Measurements from ENCODE around the gene CNKSR3. TPM values are rescaled to one million over a fixed set of nuclear protein-coding genes. Genes with fewer than 3 reads are reported as not detected.

The CNKSR3 gene
- total and polyA plus RNA-seq, 2 of the 8 experiments (the other 6 are each of a cell fraction or from before 2014, with no cell fraction given), result 1.2 to 6.2 TPM

DNA sequence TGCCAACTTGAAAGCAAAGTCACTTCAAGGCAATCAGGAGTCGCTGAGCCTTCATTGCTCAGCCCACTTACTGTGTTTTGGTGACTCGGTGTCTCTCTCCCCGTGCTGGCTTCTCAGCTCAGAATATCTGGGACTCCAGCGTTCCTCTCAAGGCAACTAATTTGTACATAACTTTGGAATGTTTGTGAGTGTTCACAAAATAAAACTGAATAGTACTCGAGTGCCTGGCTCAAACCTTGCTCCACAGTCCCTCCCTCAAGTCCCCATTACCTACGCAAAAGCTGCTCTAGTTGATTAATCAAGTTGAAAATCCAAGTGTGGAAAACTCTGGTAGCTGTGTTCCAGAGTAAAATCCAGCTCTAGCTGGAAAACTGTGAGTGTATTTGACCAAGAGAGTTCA lies 162.5 kb downstream of the CNKSR3 start:
- H3K27ac ChIP-seq (ENCODE audit: low read depth, low read length), result no peak overlapping the region
- no peaks in the 10 kb centered on the region for H3K9me3 ChIP-seq (ENCODE audit: insufficient read depth in 2 of 2, low read depth in 1 of 2, low read length in 1 of 2)
- no peak overlapping the region for H3K18ac ChIP-seq (ENCODE audit: extremely low read depth, low read length)
- no peak overlapping the region for H3K14ac ChIP-seq (ENCODE audit: insufficient read length)
- H3K56ac ChIP-seq (replicated peaks; ENCODE audit: insufficient read length, low read depth, low read length), result no peak overlapping the region
- no peaks in the 10 kb centered on the region for H3K36me3 ChIP-seq (ENCODE audit: control insufficient read depth in 2 of 4, insufficient read depth in 4 of 4, low read length in 3 of 4)
- H4K5ac ChIP-seq (ENCODE audit: insufficient read length, low read depth, low read length), result no peak overlapping the region
- H3K4me1 ChIP-seq (replicated peaks in 1 of 4; ENCODE audit: control insufficient read depth in 3 of 4, insufficient read depth in 4 of 4, low read length in 3 of 4), result peaks cover 0 to 5% (median 2%) of the 10 kb centered on the region in 4 experiments; a peak in 4 of 7 replicates
- FAIRE-seq (no peak), DNase-seq (ENCODE audit: low read depth in 1 of 2, low spot score in 2 of 2) (no peak)
- 78% methylated on average over 6 of the region's 6 CpGs; no CpG with 5 or more reads in 1 of the 2 experiments for WGBS, 2 experiments (ENCODE audit: extremely low coverage in 1 of 2, insufficient coverage in 1 of 2, insufficient read length in 1 of 2, insufficient replicate concordance in 2 of 2, low coverage in 1 of 2, low lambda C conversion rate in 2 of 2, missing lambda C conversion rate in 1 of 2)
- H2AK5ac ChIP-seq (ENCODE audit: low read depth, low read length), result no peak overlapping the region
- no peak overlapping the region for H2BK20ac ChIP-seq (ENCODE audit: low read length)
- no peak overlapping the region for H2BK15ac ChIP-seq (ENCODE audit: low read length)
- no peak overlapping the region for H3K4me2 ChIP-seq (ENCODE audit: insufficient read depth in 1 of 2, low read depth in 2 of 2, low read length in 2 of 2)
- no peak overlapping the region for H2BK12ac ChIP-seq (ENCODE audit: low read depth, low read length)
- H2BK120ac ChIP-seq (replicated peaks; ENCODE audit: low read depth, low read length), result no peak overlapping the region
- H2BK5ac ChIP-seq (ENCODE audit: low read depth, low read length), result no peak overlapping the region
- no peaks in the 10 kb centered on the region for H4K20me1 ChIP-seq (replicated peaks in 1 of 2; ENCODE audit: control insufficient read depth in 1 of 2, insufficient read depth in 2 of 2, low read length in 2 of 2)
- no peaks in the 10 kb centered on the region for H3K27me3 ChIP-seq (replicated peaks in 1 of 4; ENCODE audit: control insufficient read depth in 3 of 4, extremely low read depth in 1 of 4, insufficient read depth in 3 of 4, low read length in 3 of 4)
- POLR2A ChIA-PET (ENCODE audit: partially characterized antibody), result interaction anchor here (0.6 kb wide), 1 partner anchor 516 kb away, joined by 3 read pairs; no protein-coding TSS in a partner anchor
- CTCF ChIA-PET (ENCODE audit: partially characterized antibody), result interaction anchor here (1.0 to 1.3 kb wide), 2 partner anchors 23 to 194 kb away, joined by 3 to 4 read pairs; no protein-coding TSS in a partner anchor
- no peaks in the 10 kb centered on the region for H3K79me1 ChIP-seq (ENCODE audit: low read depth, low read length)
- H2AFZ ChIP-seq (ENCODE audit: low read length), result no peak overlapping the region
- no peak overlapping the region for H3K9ac ChIP-seq (replicated peaks in 1 of 4; ENCODE audit: extremely low read depth in 1 of 4, low read depth in 3 of 4, low read length in 3 of 4)
- H3K4me3 ChIP-seq (ENCODE audit: extremely low read depth in 1 of 4, insufficient read depth in 2 of 4, low read depth in 3 of 4, low read length in 4 of 4), result no peak overlapping the region
- H3K23me2 ChIP-seq (ENCODE audit: low read depth, low read length), result peaks cover 3% of the 10 kb centered on the region; the same call in 1 of the 2 replicates
- no peak overlapping the region for H3K23ac ChIP-seq (ENCODE audit: insufficient read length)
- no peak overlapping the region for H4K91ac ChIP-seq (replicated peaks; ENCODE audit: insufficient read length, low read length)
- H3K79me2 ChIP-seq (ENCODE audit: control insufficient read depth in 1 of 2, insufficient read depth in 2 of 2, low read length in 2 of 2), result no peaks in the 10 kb centered on the region
- H3K4ac ChIP-seq (replicated peaks; ENCODE audit: insufficient read length, low read depth, low read length), result no peak overlapping the region
- no peak overlapping the region for H4K8ac ChIP-seq (ENCODE audit: extremely low read depth, insufficient read depth, low read length)
- no peak for TF ChIP-seq EZH2 (IDR thresholded peaks at IDR 0.05; ENCODE audit: low read depth, low read length, severe bottlenecking)
- TF ChIP-seq PHF8 (conservative IDR thresholded peaks at IDR 0.05; ENCODE audit: low read depth, low read length), result no peak
- TF ChIP-seq KDM1A (IDR thresholded peaks at IDR 0.05; ENCODE audit: borderline replicate concordance, low read length), result no peak
- no peak for TF ChIP-seq TEAD4 (IDR thresholded peaks at IDR 0.05; ENCODE audit: low read depth, low read length)
- no peak for TF ChIP-seq MAFK (IDR thresholded peaks at IDR 0.05; ENCODE audit: low read depth, low read length)
- TF ChIP-seq ASH2L (IDR thresholded peaks at IDR 0.05; ENCODE audit: low read length), result no peak
- no peak for TF ChIP-seq SIRT6 (IDR thresholded peaks at IDR 0.05; ENCODE audit: low read length)
- no peak for TF ChIP-seq BCL11A (IDR thresholded peaks at IDR 0.05; ENCODE audit: low read depth in 2 of 2, low read length in 2 of 2)
